ENCODE data around the gene LRP4. TPM values are rescaled to one million over a fixed set of nuclear protein-coding genes. Genes with fewer than 3 reads are reported as not detected.
A peak's percentile ranks its signal among the peaks of the same experiment; 100 is the strongest.

LRP4 gene
- total RNA-seq, 1 experiment from 2014 or later, result 11.6 TPM

DNA sequence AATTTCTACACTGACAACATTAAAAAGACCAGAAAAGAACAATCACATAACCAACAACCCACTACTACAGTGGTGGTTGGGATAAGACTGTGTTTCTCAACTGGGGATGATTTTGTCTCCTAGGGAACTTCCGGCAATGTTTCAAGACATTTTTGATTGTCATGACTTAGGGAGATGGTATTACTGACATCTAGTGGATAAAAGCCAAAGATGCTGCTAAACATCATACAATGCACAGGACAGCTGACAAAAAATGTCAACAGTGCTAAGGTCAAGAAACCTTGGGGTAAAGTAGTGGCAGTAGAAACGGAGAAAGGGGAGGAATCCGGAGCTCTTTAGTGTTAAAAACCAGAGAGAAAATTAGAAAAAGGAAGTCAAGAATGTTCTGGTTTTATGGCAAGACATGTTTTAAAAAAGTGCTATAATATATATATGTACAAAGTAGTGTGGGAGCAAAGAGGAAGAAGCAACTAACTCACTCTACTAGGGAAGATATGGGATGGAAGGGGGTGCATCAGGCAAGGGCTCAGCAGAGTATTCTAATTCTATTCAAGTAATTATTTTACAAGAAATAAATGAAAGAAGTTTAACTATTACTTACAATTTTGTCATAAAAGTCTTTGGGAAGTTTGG, 109.4 kb downstream of the LRP4 start:
- Histone ChIP-seq H4K91ac (ENCODE audit: insufficient read length, low read depth, low read length) (no peak overlapping the region), H3K4ac (ENCODE audit: low read depth, low read length) (no peak overlapping the region), H3T11ph (ENCODE audit: low read length) (no peak overlapping the region), H2BK5ac (ENCODE audit: insufficient read length, low read length) (no peak overlapping the region), H3K9ac (ENCODE audit: extremely low read depth, insufficient read length, low read length) (no peak overlapping the region), H4K8ac (replicated peaks; ENCODE audit: insufficient read length, low read depth, low read length) (no peak overlapping the region), H3K56ac (ENCODE audit: insufficient read length, low read depth, low read length) (no peak overlapping the region), H2AFZ (ENCODE audit: low read length) (no peak overlapping the region), H3K4me2 (ENCODE audit: insufficient read depth, insufficient read length, low read length) (no peak overlapping the region), H4K20me1 (ENCODE audit: control insufficient read depth, insufficient read depth, insufficient read length) (no peaks in the 10 kb centered on the region), H2AK5ac (ENCODE audit: insufficient read length, low read length) (no peak overlapping the region), H4K5ac (ENCODE audit: insufficient read length, low read depth, low read length) (no peak overlapping the region), H3K18ac (ENCODE audit: insufficient read length, low read depth, low read length) (no peak overlapping the region), H3K79me1 (ENCODE audit: insufficient read depth, low read depth, low read length, poor library complexity, severe bottlenecking) (no peaks in the 10 kb centered on the region), H2BK12ac (ENCODE audit: insufficient read length, low read depth, low read length) (no peak overlapping the region), H3K23ac (ENCODE audit: insufficient read length, low read depth, low read length) (no peak overlapping the region), H3K14ac (ENCODE audit: insufficient read depth, low read length) (no peak overlapping the region), H3K4me1 (ENCODE audit: insufficient read depth, low read length) (no peaks in the 10 kb centered on the region), H3K9me3 (ENCODE audit: control insufficient read depth, low read depth, low read length) (no peaks in the 10 kb centered on the region), H2BK20ac (ENCODE audit: low read depth, low read length, poor library complexity, severe bottlenecking) (no peak overlapping the region), H3K27ac (ENCODE audit: insufficient read length, low read depth, low read length) (no peak overlapping the region), H2BK120ac (ENCODE audit: low read depth, low read length, poor library complexity, severe bottlenecking) (no peak overlapping the region), H3K79me2 (ENCODE audit: insufficient read depth, low read length) (no peaks in the 10 kb centered on the region; the same call in 1 of the 2 replicates), H3K23me2 (ENCODE audit: insufficient read length, low read depth, low read length, poor library complexity, severe bottlenecking) (no peaks in the 10 kb centered on the region), H3K27me3 (ENCODE audit: insufficient read depth, low read length) (no peaks in the 10 kb centered on the region), H2BK15ac (ENCODE audit: low read depth, low read length) (no peak overlapping the region)
- Mint-ChIP-seq H3K4me3 (no peak overlapping the region), H3K27ac (no peak overlapping the region), H3K27me3 (ENCODE audit: low read depth) (no peaks in the 10 kb centered on the region), H3K9me3 (no peaks in the 10 kb centered on the region), H3K36me3 (ENCODE audit: insufficient read depth in 1 of 3, low read depth in 3 of 3) (peaks cover 20 to 65% (median 59%) of the 10 kb centered on the region in 3 experiments; a peak in 5 of 7 replicates), H3K4me1 (no peaks in the 10 kb centered on the region)
- no CpG with 5 or more reads among the region's 3 CpGs for WGBS (ENCODE audit: extremely low coverage, insufficient read length, low lambda C conversion rate)
- DNase-seq, result no peak
- TF ChIP-seq, protein P1, sequence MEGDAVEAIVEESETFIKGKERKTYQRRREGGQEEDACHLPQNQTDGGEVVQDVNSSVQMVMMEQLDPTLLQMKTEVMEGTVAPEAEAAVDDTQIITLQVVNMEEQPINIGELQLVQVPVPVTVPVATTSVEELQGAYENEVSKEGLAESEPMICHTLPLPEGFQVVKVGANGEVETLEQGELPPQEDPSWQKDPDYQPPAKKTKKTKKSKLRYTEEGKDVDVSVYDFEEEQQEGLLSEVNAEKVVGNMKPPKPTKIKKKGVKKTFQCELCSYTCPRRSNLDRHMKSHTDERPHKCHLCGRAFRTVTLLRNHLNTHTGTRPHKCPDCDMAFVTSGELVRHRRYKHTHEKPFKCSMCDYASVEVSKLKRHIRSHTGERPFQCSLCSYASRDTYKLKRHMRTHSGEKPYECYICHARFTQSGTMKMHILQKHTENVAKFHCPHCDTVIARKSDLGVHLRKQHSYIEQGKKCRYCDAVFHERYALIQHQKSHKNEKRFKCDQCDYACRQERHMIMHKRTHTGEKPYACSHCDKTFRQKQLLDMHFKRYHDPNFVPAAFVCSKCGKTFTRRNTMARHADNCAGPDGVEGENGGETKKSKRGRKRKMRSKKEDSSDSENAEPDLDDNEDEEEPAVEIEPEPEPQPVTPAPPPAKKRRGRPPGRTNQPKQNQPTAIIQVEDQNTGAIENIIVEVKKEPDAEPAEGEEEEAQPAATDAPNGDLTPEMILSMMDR (conservative IDR thresholded peaks at IDR 0.05), result peak; percentile 47; the same call in 2 of the 3 replicates

Other genes with a start within 250 kb of the LRP4 start
- 45.3 and 47.9 TPM in 2 replicates for gene ARHGAP1, start 217.9 kb downstream of the LRP4 start, total RNA-seq (2021)
- gene ZNF408, start 217.5 kb downstream of the LRP4 start, total RNA-seq (2021), result 16.6 and 16.9 TPM in 2 replicates
- not detected in 2 replicates for gene F2, start 199.3 kb downstream of the LRP4 start, total RNA-seq (2021)
- 172 and 190 TPM in 2 replicates for gene CKAP5, start 72.3 kb downstream of the LRP4 start, total RNA-seq (2021)
- 19.6 and 21.2 TPM in 2 replicates for gene CSTPP1, start 18.2 kb upstream of the LRP4 start, total RNA-seq (2021)